NCI-H226 (cell line): ENCODE results near the gene CRBN.
A peak's percentile ranks its signal among the peaks of the same experiment; 100 is the strongest.

ENCODE experiments used
- DNase-seq: peaks from one replicate; pipeline ENCODE4 v3.0.0-alpha.2; 2015

CRBN gene

GRCh38 chr3:3170998-3171397 lies 8.5 kb downstream of the CRBN start:
- no peak for DNase-seq

GRCh38 chr3:3165650-3166049 lies 13.8 kb downstream of the CRBN start:
- no peak for DNase-seq

- no peak for DNase-seq
These were observed 14.2 kb downstream of the CRBN start for GRCh38 chr3:3165241-3165640.

- DNase-seq, result no peak
These were observed 18.7 kb downstream of the CRBN start for GRCh38 chr3:3160826-3161225.

- no peak for DNase-seq
These were observed 22.0 kb downstream of the CRBN start for GRCh38 chr3:3157484-3157883.

- DNase-seq, result no peak
These were observed 24.4 kb downstream of the CRBN start for GRCh38 chr3:3154879-3155610.

GRCh38 chr3:3151513-3151912 lies 28.0 kb downstream of the CRBN start:
- DNase-seq, result no peak

GRCh38 chr3:3149560-3149959 lies 29.9 kb downstream of the CRBN start:
- DNase-seq, result no peak

- DNase-seq, result no peak
These were observed 33.7 kb downstream of the CRBN start for GRCh38 chr3:3145831-3146230.

GRCh38 chr3:3141939-3142338 lies 37.6 kb downstream of the CRBN start:
- no peak for DNase-seq

- no peak for DNase-seq
These were observed 42.0 kb downstream of the CRBN start for GRCh38 chr3:3137526-3137925.

- DNase-seq, result no peak
These were observed 44.6 kb downstream of the CRBN start for GRCh38 chr3:3134750-3135448.

GRCh38 chr3:3133500-3133899 lies 46.0 kb downstream of the CRBN start:
- no peak for DNase-seq

- DNase-seq, result no peak
These were observed 49.9 kb downstream of the CRBN start for GRCh38 chr3:3129579-3129978.

GRCh38 chr3:3127432-3128010 lies 52.0 kb downstream of the CRBN start:
- no peak for DNase-seq

- DNase-seq, result peak; percentile 90
These were observed 52.7 kb downstream of the CRBN start, which contains the start of gene TRNT1 for GRCh38 chr3:3126477-3127431. Gene TRNT1 (plus strand): TSS chr3:3126940. CDS start chr3:3129041, 2,101 bp downstream.

- no peak for DNase-seq
These were observed 53.5 kb downstream of the CRBN start for GRCh38 chr3:3125977-3126376.

GRCh38 chr3:3119393-3119851 lies 60.1 kb downstream of the CRBN start:
- DNase-seq, result no peak

- DNase-seq, result no peak
These were observed 61.8 kb downstream of the CRBN start for GRCh38 chr3:3117651-3118050.

GRCh38 chr3:3113042-3113709 lies 66.3 kb downstream of the CRBN start:
- DNase-seq, result no peak

GRCh38 chr3:3110749-3111361 lies 68.6 kb downstream of the CRBN start:
- no peak for DNase-seq

GRCh38 chr3:3110299-3110630 lies 69.2 kb downstream of the CRBN start, which contains the start of gene IL5RA:
Gene IL5RA (minus strand): TSS chr3:3110374. CDS start chr3:3104984, 5,390 bp downstream.
- DNase-seq, result no peak
